SK-N-SH (cell line): ENCODE data around the gene PRRT1. TPM values are rescaled to one million over a fixed set of nuclear protein-coding genes. Genes with fewer than 3 reads are reported as not detected.

Experiments used
- CTCF ChIA-PET: fragments of 300-600, 350-600 bp; formaldehyde crosslinking; extraction: SDS; loops from one replicate; lab custom pipeline; 2021; lab: Yijun Ruan, JAX
- POLR2A ChIA-PET: fragments of 350-600 bp; sonication (Branson Sonifier 250); formaldehyde crosslinking; extraction: SDS; loops from one replicate; lab custom pipeline; 2020; ENCODE audit warnings: antibody characterized with exemption, inconsistent platforms; lab: Yijun Ruan, JAX
- DNase-seq: peaks from one replicate; pipeline ENCODE4 v3.0.0; 2012
- H2AFZ ChIP-seq: fragments of 200-600 bp; sonication (generic); 2 replicates; pipeline ENCODE4 v1.8.1; 2016; ENCODE audit warnings: antibody characterized with exemption, mild to moderate bottlenecking, low read depth
- H3F3A ChIP-seq: fragments of 200-600 bp; sonication (generic); replicated peaks from 2 replicates; pipeline ENCODE3; 2016; ENCODE audit warnings: antibody characterized with exemption, mild to moderate bottlenecking; ENCODE audit not compliant: insufficient read depth
- H3K27ac ChIP-seq, 2 experiments: fragments of 200-500 bp in 1 of 2; fragments of 200-600 bp in 1 of 2; sonication (Bioruptor generic) in 1 of 2; sonication (generic), shearing (Covaris generic) in 1 of 2; 2 replicates each; pipeline versions ENCODE4 v1.5.1 to v1.6.1; 2014 to 2016; ENCODE audit warnings: low read depth in 2 of 2, inconsistent platforms in 1 of 2, low read length in 1 of 2, mild to moderate bottlenecking in 1 of 2, mixed read lengths in 1 of 2
- H3K27me3 ChIP-seq: fragments of 200-600 bp; sonication (generic), shearing (Covaris generic); 2 replicates; pipeline ENCODE4 v1.6.1; 2016; ENCODE audit warnings: mixed run types; ENCODE audit not compliant: insufficient read depth
- H3K36me3 ChIP-seq, 2 experiments: fragments of 200-500 bp in 1 of 2; fragments of 200-600 bp in 1 of 2; sonication (Bioruptor generic) in 1 of 2; sonication (generic) in 1 of 2; replicated peaks in 1 of 2; 2 replicates each; pipeline versions ENCODE3 to v1.5.1; 2014 to 2016; ENCODE audit warnings: low read length in 1 of 2, mild to moderate bottlenecking in 1 of 2; ENCODE audit not compliant: insufficient read depth in 2 of 2, control insufficient read depth in 1 of 2
- H3K4me1 ChIP-seq, 2 experiments: fragments of 200-500 bp in 1 of 2; fragments of 200-600 bp in 1 of 2; sonication (Bioruptor generic) in 1 of 2; sonication (generic), shearing (Covaris generic) in 1 of 2; 2 replicates each; pipeline versions ENCODE4 v1.5.1 to v1.6.1; 2014 to 2016; ENCODE audit warnings: low read depth in 1 of 2, low read length in 1 of 2, mixed run types in 1 of 2; ENCODE audit not compliant: insufficient read depth in 2 of 2, control insufficient read depth in 1 of 2
- H3K4me2 ChIP-seq: fragments of 200-600 bp; sonication (generic), shearing (Covaris generic); 2 replicates; pipeline ENCODE4 v1.6.1; 2017; ENCODE audit warnings: mixed run types
- H3K4me3 ChIP-seq, 2 experiments: fragments of 200-500 bp in 1 of 2; fragments of 200-600 bp in 1 of 2; sonication (Bioruptor generic) in 1 of 2; sonication (generic), shearing (Covaris generic) in 1 of 2; 2 replicates each; pipeline versions ENCODE4 v1.5.1 to v1.8.1; 2014 to 2016; ENCODE audit warnings: low read depth in 2 of 2, inconsistent platforms in 1 of 2, low read length in 1 of 2, mild to moderate bottlenecking in 1 of 2, mixed read lengths in 1 of 2, moderate library complexity in 1 of 2
- H3K79me2 ChIP-seq: fragments of 200-600 bp; sonication (generic); 2 replicates; pipeline ENCODE4 v1.8.1; 2017; ENCODE audit warnings: mild to moderate bottlenecking; ENCODE audit not compliant: insufficient read depth
- H3K9ac ChIP-seq: fragments of 200-600 bp; sonication (generic); 2 replicates; pipeline ENCODE4 v1.6.1; 2017; ENCODE audit warnings: mixed run types
- H3K9me2 ChIP-seq: fragments of 200-600 bp; sonication (generic); 2 replicates; pipeline ENCODE4 v1.6.1; 2017; ENCODE audit warnings: mixed run types
- H3K9me3 ChIP-seq: fragments of 200-600 bp; sonication (generic); 2 replicates; pipeline ENCODE4 v1.6.1; 2017; ENCODE audit warnings: mixed run types, mild to moderate bottlenecking, moderate library complexity
- H4K20me1 ChIP-seq: fragments of 200-600 bp; sonication (generic); 2 replicates; pipeline ENCODE4 v1.6.1; 2017; ENCODE audit warnings: mild to moderate bottlenecking, mixed run types; ENCODE audit not compliant: insufficient read depth
- CHD2 ChIP-seq: fragments of 150-350 bp; IDR thresholded peaks from 2 replicates; pipeline ENCODE4 v1.6.1; 2018; ENCODE audit warnings: low read length; ENCODE audit not compliant: partially characterized antibody
- ELF1 ChIP-seq: IDR thresholded peaks from 2 replicates; pipeline ENCODE4 v1.4.0; 2012
- EP300 ChIP-seq, 2 experiments: IDR thresholded peaks; 2 replicates each; pipeline versions ENCODE4 v1.4.0 to v1.6.1; 2012; ENCODE audit warnings: borderline replicate concordance in 1 of 2, low read depth in 1 of 2, low read length in 1 of 2
- EZH2phosphoT487 ChIP-seq: fragments of 200-600 bp; sonication (generic); IDR thresholded peaks from 2 replicates; pipeline ENCODE4 v1.6.1; 2017; ENCODE audit warnings: low read depth, mixed run types, mild to moderate bottlenecking, antibody characterized with exemption, moderate library complexity, borderline replicate concordance
- FOXM1 ChIP-seq: IDR thresholded peaks from 2 replicates; pipeline ENCODE4 v1.4.0; 2012; ENCODE audit warnings: low read depth, mild to moderate bottlenecking
- GABPA ChIP-seq: IDR thresholded peaks from 2 replicates; pipeline ENCODE4 v1.4.0; 2012; ENCODE audit warnings: low read depth, mild to moderate bottlenecking
- GATA2 ChIP-seq: sonication (generic); formaldehyde crosslinking; IDR thresholded peaks from 2 replicates; pipeline ENCODE4 v1.5.0; 2020; ENCODE audit warnings: mild to moderate bottlenecking, missing genetic modification reagents
- JUND ChIP-seq: IDR thresholded peaks from 2 replicates; pipeline ENCODE4 v1.4.0; 2012
- MXI1 ChIP-seq: IDR thresholded peaks from 2 replicates; pipeline ENCODE4 v1.6.1; 2012; ENCODE audit warnings: mild to moderate bottlenecking, low read depth, low read length, improper control_type of control experiment
- NFIC ChIP-seq: IDR thresholded peaks from 2 replicates; pipeline ENCODE4 v1.4.0; 2012; ENCODE audit warnings: borderline replicate concordance
- NRF1 ChIP-seq: IDR thresholded peaks from 2 replicates; pipeline ENCODE4 v1.6.1; 2012; ENCODE audit warnings: low read depth, mild to moderate bottlenecking, low read length
- POLR2AphosphoS5 ChIP-seq: IDR thresholded peaks from 2 replicates; pipeline ENCODE4 v1.6.1; 2012; ENCODE audit warnings: low read depth, low read length
- RAD21 ChIP-seq: IDR thresholded peaks from 2 replicates; pipeline ENCODE4 v1.6.1; 2012; ENCODE audit warnings: mild to moderate bottlenecking, low read length
- RCOR1 ChIP-seq: fragments of 150-350 bp; IDR thresholded peaks from 2 replicates; pipeline ENCODE4 v1.6.1; 2017; ENCODE audit warnings: antibody characterized with exemption, low read length
- RXRA ChIP-seq: IDR thresholded peaks from 2 replicates; pipeline ENCODE4 v1.4.0; 2012; ENCODE audit warnings: low read depth, mild to moderate bottlenecking, borderline replicate concordance
- SMC3 ChIP-seq: IDR thresholded peaks from 2 replicates; pipeline ENCODE4 v1.6.1; 2012; ENCODE audit warnings: low read depth, low read length, improper control_type of control experiment
- WGBS: methylation state at CpG from one replicate; pipeline ENCODE4 v1.1.6; 2017; ENCODE audit warnings: low lambda C conversion rate; 5-methylcytosine and 5-hydroxymethylcytosine counted together
- polyA plus RNA-seq, 3 experiments: library from polyadenylated mRNA; depleted of rRNA; stranded (reverse); fragments of >200 nt; gene quantifications; 2 replicates each; pipeline ENCODE4 v1.2.3, GENCODE V29; 2012
- TF ChIP-seq, protein P1 (sequence below): IDR thresholded peaks from 2 replicates; pipeline ENCODE4; 2012
- TF ChIP-seq, protein P2 (sequence below): fragments of 200-600 bp; sonication (generic); IDR thresholded peaks from 2 replicates; pipeline ENCODE4 v1.6.1; 2017; ENCODE audit warnings: antibody characterized with exemption, mild to moderate bottlenecking, moderate library complexity
- TF ChIP-seq, protein P3 (sequence below): IDR thresholded peaks from 2 replicates; pipeline ENCODE4 v1.4.0; 2012; ENCODE audit warnings: low read depth
- TF ChIP-seq, protein P4 (sequence below): IDR thresholded peaks from 2 replicates; pipeline ENCODE4 v1.4.0; 2012; ENCODE audit warnings: low read depth, borderline replicate concordance

Gene PRRT1
- polyA plus RNA-seq, 1 of the 3 experiments (the other 2 are of a cell fraction) = 1.5 TPM

DNA sequence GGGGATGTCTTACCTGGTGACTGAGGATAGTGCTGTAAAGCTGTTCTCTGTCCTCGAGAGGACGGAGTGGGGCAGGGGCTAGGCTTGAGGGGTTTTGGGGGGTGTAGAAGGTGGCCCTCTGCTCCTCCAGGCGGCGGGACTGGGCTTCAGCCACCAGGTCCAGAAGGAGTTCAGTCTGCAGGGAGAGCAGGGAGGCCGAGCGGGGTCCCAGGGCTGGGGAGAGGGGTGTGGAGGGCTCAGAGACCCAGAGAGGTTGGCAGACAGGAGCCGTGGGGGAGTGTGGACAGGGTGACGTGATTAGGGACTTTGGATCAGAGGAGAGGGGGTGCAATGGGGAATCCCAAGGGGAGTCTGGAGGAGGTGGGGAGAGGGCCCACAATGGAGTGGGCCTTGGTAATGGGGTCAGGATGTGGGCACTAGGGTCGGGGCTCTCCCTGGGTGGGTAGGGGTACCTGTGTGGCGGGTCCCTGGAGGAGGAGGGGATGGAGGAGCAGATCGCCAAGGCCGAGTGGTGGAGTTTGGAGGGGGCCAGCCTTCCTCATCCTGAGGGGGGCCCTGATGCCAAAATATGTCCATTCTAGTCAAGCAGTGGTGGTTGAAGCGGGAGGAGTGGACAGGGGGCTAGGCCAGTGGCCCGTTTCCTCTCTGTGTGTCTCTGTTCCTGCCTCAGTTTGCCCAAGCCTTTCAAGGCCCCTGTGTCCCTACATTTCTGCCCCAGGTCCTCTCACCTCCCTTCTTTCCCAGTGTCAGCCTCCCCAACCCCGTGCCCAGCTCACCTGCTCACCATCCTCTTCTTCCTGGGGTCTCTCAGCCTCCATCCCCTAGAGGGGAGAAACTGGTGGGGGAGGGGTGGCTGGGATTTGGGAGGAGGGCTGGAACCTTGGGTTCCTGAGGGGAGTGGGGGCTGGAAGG lies 40.2 kb upstream of the PRRT1 start (continued):
- TF ChIP-seq, protein P1, sequence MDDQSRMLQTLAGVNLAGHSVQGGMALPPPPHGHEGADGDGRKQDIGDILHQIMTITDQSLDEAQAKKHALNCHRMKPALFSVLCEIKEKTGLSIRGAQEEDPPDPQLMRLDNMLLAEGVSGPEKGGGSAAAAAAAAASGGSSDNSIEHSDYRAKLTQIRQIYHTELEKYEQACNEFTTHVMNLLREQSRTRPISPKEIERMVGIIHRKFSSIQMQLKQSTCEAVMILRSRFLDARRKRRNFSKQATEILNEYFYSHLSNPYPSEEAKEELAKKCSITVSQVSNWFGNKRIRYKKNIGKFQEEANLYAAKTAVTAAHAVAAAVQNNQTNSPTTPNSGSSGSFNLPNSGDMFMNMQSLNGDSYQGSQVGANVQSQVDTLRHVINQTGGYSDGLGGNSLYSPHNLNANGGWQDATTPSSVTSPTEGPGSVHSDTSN = no peak
- TF ChIP-seq CHD2 (no peak), GATA2 (CRISPR knock-in tag) (no peak), GABPA (no peak), NFIC (no peak), SMC3 (no peak), NRF1 (no peak), ELF1 (no peak), EP300 (IDR thresholded peaks at IDR 0.05; ENCODE audit: borderline replicate concordance in 1 of 2, low read depth in 1 of 2, low read length in 1 of 2) (no peak), FOXM1 (no peak), EZH2phosphoT487 (no peak), MXI1 (no peak), POLR2AphosphoS5 (no peak), RCOR1 (no peak)
- TF ChIP-seq, protein P2, sequence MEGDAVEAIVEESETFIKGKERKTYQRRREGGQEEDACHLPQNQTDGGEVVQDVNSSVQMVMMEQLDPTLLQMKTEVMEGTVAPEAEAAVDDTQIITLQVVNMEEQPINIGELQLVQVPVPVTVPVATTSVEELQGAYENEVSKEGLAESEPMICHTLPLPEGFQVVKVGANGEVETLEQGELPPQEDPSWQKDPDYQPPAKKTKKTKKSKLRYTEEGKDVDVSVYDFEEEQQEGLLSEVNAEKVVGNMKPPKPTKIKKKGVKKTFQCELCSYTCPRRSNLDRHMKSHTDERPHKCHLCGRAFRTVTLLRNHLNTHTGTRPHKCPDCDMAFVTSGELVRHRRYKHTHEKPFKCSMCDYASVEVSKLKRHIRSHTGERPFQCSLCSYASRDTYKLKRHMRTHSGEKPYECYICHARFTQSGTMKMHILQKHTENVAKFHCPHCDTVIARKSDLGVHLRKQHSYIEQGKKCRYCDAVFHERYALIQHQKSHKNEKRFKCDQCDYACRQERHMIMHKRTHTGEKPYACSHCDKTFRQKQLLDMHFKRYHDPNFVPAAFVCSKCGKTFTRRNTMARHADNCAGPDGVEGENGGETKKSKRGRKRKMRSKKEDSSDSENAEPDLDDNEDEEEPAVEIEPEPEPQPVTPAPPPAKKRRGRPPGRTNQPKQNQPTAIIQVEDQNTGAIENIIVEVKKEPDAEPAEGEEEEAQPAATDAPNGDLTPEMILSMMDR = no peak
- TF ChIP-seq, protein P3, sequence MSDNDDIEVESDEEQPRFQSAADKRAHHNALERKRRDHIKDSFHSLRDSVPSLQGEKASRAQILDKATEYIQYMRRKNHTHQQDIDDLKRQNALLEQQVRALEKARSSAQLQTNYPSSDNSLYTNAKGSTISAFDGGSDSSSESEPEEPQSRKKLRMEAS = no peak

DNA sequence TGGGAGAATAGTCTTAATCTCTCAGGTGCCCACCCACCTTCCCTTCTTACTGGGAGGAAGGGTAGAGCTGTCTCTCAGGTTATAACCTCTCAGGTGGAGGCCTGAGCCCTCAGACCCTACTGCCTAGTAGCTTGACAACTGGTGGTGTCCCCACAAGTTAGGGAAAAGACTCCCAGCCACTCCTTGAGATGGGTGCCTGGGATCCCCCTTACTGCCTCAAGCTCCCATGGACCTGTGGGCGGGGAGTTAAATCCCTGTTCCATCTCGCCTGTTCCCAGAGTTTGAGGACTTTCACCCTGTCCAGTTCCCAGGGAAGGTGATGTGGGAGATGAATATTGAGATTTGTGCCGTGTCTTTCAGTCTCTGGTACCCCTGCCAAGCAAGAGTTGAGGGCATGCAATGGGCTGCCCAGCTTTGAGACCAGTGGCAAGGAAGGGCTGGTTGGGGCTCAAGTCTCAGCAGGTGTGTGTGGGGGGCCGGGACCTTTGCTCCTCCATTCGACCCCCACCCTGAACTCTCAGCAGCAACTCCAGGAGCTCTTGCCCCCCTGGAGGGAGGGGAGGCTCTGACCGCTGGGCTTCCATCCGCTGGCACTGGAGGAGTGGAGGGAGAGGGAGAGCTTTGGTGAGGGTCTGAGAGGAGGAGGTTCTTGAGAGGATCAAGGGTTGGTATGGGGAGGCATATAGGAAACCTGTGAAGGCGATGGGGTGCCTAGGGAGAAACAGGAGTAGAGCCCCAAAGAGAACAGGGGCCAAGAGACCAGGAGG lies 39.4 kb upstream of the PRRT1 start:
- ChIA-PET POLR2A (interaction anchor here (3.1 kb wide), 1 partner anchor 13 kb away, joined by 22 read pairs; the partner anchor contains the start of gene RNF5), CTCF (interaction anchor here (2.1 to 2.2 kb wide), 2 partner anchors 22 to 73 kb away, joined by 5 to 7 read pairs; no protein-coding TSS in a partner anchor)
- Histone ChIP-seq H4K20me1 (no peaks in the 10 kb centered on the region), H3K4me1 (peaks cover 0 to 25% of the 10 kb centered on the region in 2 experiments; a peak in 1 of 4 replicates), H3K4me3 (no peak overlapping the region; a peak in 1 of 4 replicates), H3K9me3 (no peaks in the 10 kb centered on the region), H3K36me3 (peaks cover 8 to 17% of the 10 kb centered on the region in 2 experiments), H3K9me2 (no peaks in the 10 kb centered on the region), H3K27ac (peak overlapping the region; percentile 29 to 87; a peak in 3 of 4 replicates), H2AFZ (no peak overlapping the region), H3K9ac (no peak overlapping the region), H3K27me3 (no peaks in the 10 kb centered on the region), H3F3A (peaks cover 19% of the 10 kb centered on the region), H3K79me2 (peaks cover 21% of the 10 kb centered on the region), H3K4me2 (peak overlapping the region; percentile 92; the same call in 1 of the 2 replicates)
- TF ChIP-seq, protein P2 = no peak
- TF ChIP-seq, protein P4, sequence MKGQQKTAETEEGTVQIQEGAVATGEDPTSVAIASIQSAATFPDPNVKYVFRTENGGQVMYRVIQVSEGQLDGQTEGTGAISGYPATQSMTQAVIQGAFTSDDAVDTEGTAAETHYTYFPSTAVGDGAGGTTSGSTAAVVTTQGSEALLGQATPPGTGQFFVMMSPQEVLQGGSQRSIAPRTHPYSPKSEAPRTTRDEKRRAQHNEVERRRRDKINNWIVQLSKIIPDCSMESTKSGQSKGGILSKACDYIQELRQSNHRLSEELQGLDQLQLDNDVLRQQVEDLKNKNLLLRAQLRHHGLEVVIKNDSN = no peak
- TF ChIP-seq NRF1 = no peak
- TF ChIP-seq, protein P1 = no peak
- no peak for TF ChIP-seq POLR2AphosphoS5
- no peak for TF ChIP-seq RCOR1
- no peak for TF ChIP-seq MXI1
- TF ChIP-seq FOXM1 = no peak
- no peak for TF ChIP-seq RAD21
- no peak for TF ChIP-seq RXRA
- TF ChIP-seq JUND = no peak
- WGBS = 98% methylated on average over 8 of the region's 8 CpGs
- DNase-seq = no peak
